ENCODE data around the gene PRKRA.

- TF ChIP-seq POLR2A (IDR thresholded peaks at IDR 0.05) (no peak), CTCF (IDR thresholded peaks at IDR 0.05) (no peak), EP300 (IDR thresholded peaks at IDR 0.05) (no peak)
Measured at GRCh38 chr2:178388287-178388686, 62.7 kb downstream of the PRKRA start.
